ENCODE data around the gene PIAS1. TPM values are rescaled to one million over a fixed set of nuclear protein-coding genes. Genes with fewer than 3 reads are reported as not detected.

PIAS1 gene
- total and polyA plus RNA-seq, 9 of the 15 experiments (the other 6 are each of a cell fraction or from before 2014, with no cell fraction given), result 18.0 to 59.1 (median 28.5) TPM

DNA sequence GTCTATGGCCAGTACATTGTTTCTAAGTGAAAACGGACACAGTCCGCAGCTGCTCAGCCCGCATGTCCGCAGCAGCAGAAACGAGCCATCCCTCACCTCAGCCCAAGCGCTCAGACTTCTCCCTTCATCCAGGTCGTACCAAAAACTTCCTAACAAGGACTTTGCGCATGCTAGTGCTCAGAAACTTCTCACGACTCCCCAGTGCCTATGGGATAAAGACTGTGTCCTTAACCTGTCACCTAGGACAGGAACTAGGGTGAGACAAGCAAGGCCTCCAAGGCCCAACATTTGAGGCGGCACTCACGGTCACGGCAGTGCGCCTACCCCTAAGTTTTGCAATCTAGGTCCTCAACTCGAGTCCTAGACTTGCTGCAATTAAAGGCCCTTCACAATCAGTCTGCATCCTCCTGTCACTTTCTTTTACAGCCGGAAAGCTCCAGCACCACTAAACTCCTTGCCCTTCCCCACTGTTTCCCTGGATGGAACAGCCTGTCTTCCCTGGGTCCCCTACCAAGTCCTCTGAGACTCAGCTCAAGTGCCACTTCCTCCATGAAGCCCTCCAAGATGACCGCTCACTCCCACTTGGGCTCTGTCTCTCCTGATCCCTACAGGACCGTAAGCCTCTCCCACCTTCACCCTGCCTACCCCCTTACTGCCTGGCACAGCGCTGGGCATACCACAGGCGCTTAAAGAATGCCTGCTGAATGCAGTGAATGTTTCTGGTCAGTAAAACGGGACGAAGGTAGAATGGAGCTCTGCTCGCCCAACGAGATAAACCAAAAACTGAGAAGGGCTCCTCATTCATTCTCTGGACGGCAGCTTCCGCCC lies 174.2 kb downstream of the PIAS1 start (continued):
- TF ChIP-seq ETS2 (tag; IDR thresholded peaks at IDR 0.05; ENCODE audit: borderline replicate concordance, poor library complexity, severe bottlenecking) (no peak), HLTF (IDR thresholded peaks at IDR 0.05) (peak; percentile 35; the same call in 1 of the 2 replicates), COPS2 (conservative IDR thresholded peaks at IDR 0.05) (no peak)
- TF ChIP-seq, protein P1, sequence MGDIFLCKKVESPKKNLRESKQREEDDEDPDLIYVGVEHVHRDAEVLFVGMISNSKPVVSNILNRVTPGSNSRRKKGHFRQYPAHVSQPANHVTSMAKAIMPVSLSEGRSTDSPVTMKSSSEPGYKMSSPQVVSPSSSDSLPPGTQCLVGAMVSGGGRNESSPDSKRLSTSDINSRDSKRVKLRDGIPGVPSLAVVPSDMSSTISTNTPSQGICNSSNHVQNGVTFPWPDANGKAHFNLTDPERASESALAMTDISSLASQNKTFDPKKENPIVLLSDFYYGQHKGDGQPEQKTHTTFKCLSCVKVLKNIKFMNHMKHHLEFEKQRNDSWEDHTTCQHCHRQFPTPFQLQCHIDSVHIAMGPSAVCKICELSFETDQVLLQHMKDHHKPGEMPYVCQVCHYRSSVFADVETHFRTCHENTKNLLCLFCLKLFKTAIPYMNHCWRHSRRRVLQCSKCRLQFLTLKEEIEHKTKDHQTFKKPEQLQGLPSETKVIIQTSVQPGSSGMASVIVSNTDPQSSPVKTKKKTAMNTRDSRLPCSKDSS (IDR thresholded peaks at IDR 0.05; ENCODE audit: low read depth, partially characterized antibody), result no peak

DNA sequence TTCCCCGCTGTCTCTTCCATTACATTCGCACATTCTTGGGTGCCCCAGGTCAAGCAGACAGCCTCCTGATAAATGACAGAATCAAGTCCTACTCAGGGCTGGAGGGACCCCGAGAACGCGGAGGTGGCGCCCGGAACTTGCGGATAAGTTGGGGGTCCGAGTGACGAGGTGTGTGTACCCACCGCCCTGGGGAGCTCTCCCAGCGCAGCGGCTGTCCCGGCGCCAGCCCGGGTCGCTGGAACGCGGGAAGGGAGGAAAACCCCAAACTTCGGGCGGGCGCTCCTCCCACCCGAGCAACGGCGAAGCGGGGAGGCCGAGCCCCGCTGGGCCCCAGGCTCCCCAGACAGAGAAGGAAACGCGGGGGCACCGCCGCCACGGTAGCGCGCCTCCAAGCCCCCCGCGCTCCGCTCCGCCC lies 174.9 kb downstream of the PIAS1 start:
- DNase-seq (ENCODE audit: extremely low read depth in 1 of 4, low spot score in 3 of 4), result peak in 1 of 4 experiments; percentile 29
- TF ChIP-seq, protein P2, sequence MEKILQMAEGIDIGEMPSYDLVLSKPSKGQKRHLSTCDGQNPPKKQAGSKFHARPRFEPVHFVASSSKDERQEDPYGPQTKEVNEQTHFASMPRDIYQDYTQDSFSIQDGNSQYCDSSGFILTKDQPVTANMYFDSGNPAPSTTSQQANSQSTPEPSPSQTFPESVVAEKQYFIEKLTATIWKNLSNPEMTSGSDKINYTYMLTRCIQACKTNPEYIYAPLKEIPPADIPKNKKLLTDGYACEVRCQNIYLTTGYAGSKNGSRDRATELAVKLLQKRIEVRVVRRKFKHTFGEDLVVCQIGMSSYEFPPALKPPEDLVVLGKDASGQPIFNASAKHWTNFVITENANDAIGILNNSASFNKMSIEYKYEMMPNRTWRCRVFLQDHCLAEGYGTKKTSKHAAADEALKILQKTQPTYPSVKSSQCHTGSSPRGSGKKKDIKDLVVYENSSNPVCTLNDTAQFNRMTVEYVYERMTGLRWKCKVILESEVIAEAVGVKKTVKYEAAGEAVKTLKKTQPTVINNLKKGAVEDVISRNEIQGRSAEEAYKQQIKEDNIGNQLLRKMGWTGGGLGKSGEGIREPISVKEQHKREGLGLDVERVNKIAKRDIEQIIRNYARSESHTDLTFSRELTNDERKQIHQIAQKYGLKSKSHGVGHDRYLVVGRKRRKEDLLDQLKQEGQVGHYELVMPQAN (IDR thresholded peaks at IDR 0.05; ENCODE audit: borderline replicate concordance), result peak; percentile 55; the same call in 1 of the 2 replicates
- TF ChIP-seq NBN (IDR thresholded peaks at IDR 0.05; ENCODE audit: low read depth) (no peak), RBBP5 (IDR thresholded peaks at IDR 0.05; ENCODE audit: borderline replicate concordance, insufficient read depth, low read length, poor library complexity, severe bottlenecking) (peak; percentile 87), HNRNPH1 (optimal IDR thresholded peaks at IDR 0.05; ENCODE audit: low read depth, low read length) (no peak)

More for the DNA sequence above, 174.9 kb downstream of the PIAS1 start:
- peak overlapping the region; percentile 88 to 99 for H3K9ac ChIP-seq (ENCODE audit: insufficient read depth in 1 of 2, low read depth in 2 of 2, low read length in 2 of 2)
- ChIA-PET CTCF (ENCODE audit: low intra/inter-chr PET ratio) (no interaction called here), POLR2A (interaction anchor here (0.6 to 2.5 kb wide), 10 partner anchors 9 to 823 kb away, joined by 3 to 18 read pairs (median 3); partner anchors contain the start of gene FEM1B)
- intact Hi-C loops (cut with micrococcal nuclease), result no loop called here
- no TSS peak for BruUV-seq (replicated peaks)
- H3K9me1 ChIP-seq (ENCODE audit: control insufficient read depth, insufficient read depth, low read length), result no peaks in the 10 kb centered on the region
- FAIRE-seq (no peak), ATAC-seq (peak; percentile 8)
- H3K27ac ChIP-seq (ENCODE audit: extremely low read depth, low read depth, low read length), result peak overlapping the region; percentile 95
- peak overlapping the region; percentile 91 for H2AFZ ChIP-seq (ENCODE audit: low read depth, low read length)
- H3K27me3 ChIP-seq (ENCODE audit: control insufficient read depth in 2 of 2, insufficient read depth in 2 of 2, low read length in 2 of 2), result no peaks in the 10 kb centered on the region
- H3K9me3 ChIP-seq (replicated peaks; ENCODE audit: control insufficient read depth, insufficient read depth, low read depth, low read length), result no peaks in the 10 kb centered on the region
- H3K4me1 ChIP-seq (replicated peaks in 1 of 2; ENCODE audit: control insufficient read depth in 2 of 2, insufficient read depth in 2 of 2, low read length in 2 of 2), result peaks cover 34 to 42% of the 10 kb centered on the region in 2 experiments
- peak overlapping the region; percentile 93 for H3K4me3 ChIP-seq
- in situ Hi-C loops (cut with MboI), result no loop called here
- H3K79me2 ChIP-seq (ENCODE audit: control insufficient read depth, insufficient read depth, low read length), result peaks cover 55% of the 10 kb centered on the region
- peaks cover 23% of the 10 kb centered on the region for H3K36me3 ChIP-seq (ENCODE audit: control insufficient read depth, insufficient read depth, low read length)
- peaks cover 18% of the 10 kb centered on the region for H4K20me1 ChIP-seq (replicated peaks; ENCODE audit: control insufficient read depth, insufficient read depth, low read length)
- peak overlapping the region; percentile 99 for H3K4me2 ChIP-seq (ENCODE audit: insufficient read depth, low read length)
- 1% methylated on average over 17 of the region's 39 CpGs for WGBS (ENCODE audit: insufficient coverage, low coverage, missing lambda C conversion rate)

Data from K562 (cell line).